Nephron (organoid): ENCODE measurements around the gene PTPRN2.
"Not testable (repeated sequence)": the region's sequence is repeated elsewhere in the genome, so short reads cannot be mapped to it uniquely, and the experiment has no call there.

Source experiments
- H3K27ac Mint-ChIP-seq, 3 experiments: 2 replicates each; pipeline ENCODE4 v1.8.0; 2020; ENCODE audit warnings: mixed read lengths in 3 of 3, mild to moderate bottlenecking in 2 of 3, moderate library complexity in 1 of 3
- H3K27me3 Mint-ChIP-seq: 2 replicates; pipeline ENCODE4 v1.8.0; 2021; ENCODE audit warnings: low read depth, mild to moderate bottlenecking, moderate library complexity, mixed read lengths
- H3K36me3 Mint-ChIP-seq: 2 replicates; pipeline ENCODE4 v1.8.0; 2020; ENCODE audit warnings: low read depth, mixed read lengths
- H3K4me1 Mint-ChIP-seq: 2 replicates; pipeline ENCODE4 v1.8.0; 2020; ENCODE audit warnings: mixed read lengths
- H3K4me3 Mint-ChIP-seq, 3 experiments: 2 replicates each; pipeline ENCODE4 v1.8.0; 2020; ENCODE audit warnings: mild to moderate bottlenecking in 3 of 3, mixed read lengths in 3 of 3, moderate library complexity in 2 of 3
- H3K9me3 Mint-ChIP-seq: 2 replicates; pipeline ENCODE4 v1.8.0; 2020; ENCODE audit warnings: mixed read lengths
- TF ChIP-seq, protein P1 (sequence below), 3 experiments: fragments of 200-600 bp; sonication (generic); IDR thresholded peaks; one replicate each; pipeline ENCODE4 v1.5.0; 2021; ENCODE audit warnings: antibody characterized with exemption in 3 of 3; ENCODE audit not compliant: unreplicated experiment in 3 of 3

The PTPRN2 gene

DNA sequence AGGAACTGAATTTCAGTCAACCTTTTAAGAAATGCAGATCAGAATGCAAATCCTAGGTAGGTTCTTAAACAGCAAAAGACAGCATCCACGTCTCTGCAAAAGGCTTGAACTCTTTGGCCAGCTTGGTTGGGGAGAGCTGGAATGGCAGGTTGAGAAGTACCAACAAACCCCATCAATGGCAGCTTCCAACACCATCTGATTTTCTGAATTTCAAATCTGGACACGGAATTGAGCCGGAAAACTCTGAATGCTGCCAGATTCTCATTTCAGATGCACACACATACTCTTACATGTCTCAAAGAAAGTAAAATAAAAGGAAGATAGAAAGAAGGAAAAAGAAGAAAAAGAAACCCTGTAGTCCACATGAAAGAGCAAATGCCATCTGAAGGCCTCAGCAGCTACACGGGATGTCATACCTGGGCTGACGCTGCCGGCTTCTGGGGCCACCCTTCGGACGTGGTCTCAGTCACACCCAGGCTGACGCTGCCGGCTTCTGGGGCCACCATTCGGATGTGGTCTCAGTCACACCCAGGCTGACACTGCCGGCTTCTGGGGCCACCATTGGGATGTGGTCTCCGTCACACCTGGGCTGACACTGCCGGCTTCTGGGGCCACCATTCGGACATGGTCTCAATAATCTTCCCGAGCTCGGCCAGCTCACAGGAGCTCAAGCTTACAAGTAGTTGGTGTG is 165.3 kb downstream of the PTPRN2 start:
- Mint-ChIP-seq H3K9me3 (peaks cover 7% of the 10 kb centered on the region), H3K27me3 (peaks cover 16% of the 10 kb centered on the region), H3K4me1 (peaks cover 12% of the 10 kb centered on the region), H3K4me3 (no peak overlapping the region), H3K36me3 (no peaks in the 10 kb centered on the region), H3K27ac (no peak overlapping the region)
- TF ChIP-seq, protein P1, sequence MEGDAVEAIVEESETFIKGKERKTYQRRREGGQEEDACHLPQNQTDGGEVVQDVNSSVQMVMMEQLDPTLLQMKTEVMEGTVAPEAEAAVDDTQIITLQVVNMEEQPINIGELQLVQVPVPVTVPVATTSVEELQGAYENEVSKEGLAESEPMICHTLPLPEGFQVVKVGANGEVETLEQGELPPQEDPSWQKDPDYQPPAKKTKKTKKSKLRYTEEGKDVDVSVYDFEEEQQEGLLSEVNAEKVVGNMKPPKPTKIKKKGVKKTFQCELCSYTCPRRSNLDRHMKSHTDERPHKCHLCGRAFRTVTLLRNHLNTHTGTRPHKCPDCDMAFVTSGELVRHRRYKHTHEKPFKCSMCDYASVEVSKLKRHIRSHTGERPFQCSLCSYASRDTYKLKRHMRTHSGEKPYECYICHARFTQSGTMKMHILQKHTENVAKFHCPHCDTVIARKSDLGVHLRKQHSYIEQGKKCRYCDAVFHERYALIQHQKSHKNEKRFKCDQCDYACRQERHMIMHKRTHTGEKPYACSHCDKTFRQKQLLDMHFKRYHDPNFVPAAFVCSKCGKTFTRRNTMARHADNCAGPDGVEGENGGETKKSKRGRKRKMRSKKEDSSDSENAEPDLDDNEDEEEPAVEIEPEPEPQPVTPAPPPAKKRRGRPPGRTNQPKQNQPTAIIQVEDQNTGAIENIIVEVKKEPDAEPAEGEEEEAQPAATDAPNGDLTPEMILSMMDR (IDR thresholded peaks at IDR 0.05; ENCODE audit: unreplicated experiment in 3 of 3), result no peak

DNA sequence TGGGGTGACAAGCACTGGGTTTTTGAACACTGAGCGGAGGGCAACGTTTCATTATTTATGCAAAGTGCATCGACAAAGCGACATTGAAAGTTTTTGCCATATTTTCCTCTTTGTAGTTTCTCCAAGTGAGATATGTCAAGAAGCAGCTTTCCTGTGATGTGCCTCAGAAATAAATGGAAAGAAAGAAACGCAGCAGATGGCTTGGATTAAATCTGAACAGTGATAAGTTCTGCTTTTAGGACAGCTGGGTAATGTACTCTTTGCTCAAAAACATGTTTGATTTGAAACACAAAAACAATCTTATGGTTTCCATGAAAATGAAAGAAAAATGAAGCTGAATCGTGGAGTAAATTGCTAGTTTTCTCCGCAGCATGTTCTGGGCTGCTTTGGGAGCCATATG is 166.3 kb downstream of the PTPRN2 start:
- Mint-ChIP-seq H3K9me3 (peaks cover 11% of the 10 kb centered on the region), H3K27me3 (peaks cover 20% of the 10 kb centered on the region), H3K4me3 (no peak overlapping the region), H3K27ac (peak overlapping the region; percentile 35 to 72 (median 62)), H3K4me1 (peaks cover 12% of the 10 kb centered on the region), H3K36me3 (no peaks in the 10 kb centered on the region)
- TF ChIP-seq, protein P1 (IDR thresholded peaks at IDR 0.05; ENCODE audit: unreplicated experiment in 3 of 3), result no peak

DNA sequence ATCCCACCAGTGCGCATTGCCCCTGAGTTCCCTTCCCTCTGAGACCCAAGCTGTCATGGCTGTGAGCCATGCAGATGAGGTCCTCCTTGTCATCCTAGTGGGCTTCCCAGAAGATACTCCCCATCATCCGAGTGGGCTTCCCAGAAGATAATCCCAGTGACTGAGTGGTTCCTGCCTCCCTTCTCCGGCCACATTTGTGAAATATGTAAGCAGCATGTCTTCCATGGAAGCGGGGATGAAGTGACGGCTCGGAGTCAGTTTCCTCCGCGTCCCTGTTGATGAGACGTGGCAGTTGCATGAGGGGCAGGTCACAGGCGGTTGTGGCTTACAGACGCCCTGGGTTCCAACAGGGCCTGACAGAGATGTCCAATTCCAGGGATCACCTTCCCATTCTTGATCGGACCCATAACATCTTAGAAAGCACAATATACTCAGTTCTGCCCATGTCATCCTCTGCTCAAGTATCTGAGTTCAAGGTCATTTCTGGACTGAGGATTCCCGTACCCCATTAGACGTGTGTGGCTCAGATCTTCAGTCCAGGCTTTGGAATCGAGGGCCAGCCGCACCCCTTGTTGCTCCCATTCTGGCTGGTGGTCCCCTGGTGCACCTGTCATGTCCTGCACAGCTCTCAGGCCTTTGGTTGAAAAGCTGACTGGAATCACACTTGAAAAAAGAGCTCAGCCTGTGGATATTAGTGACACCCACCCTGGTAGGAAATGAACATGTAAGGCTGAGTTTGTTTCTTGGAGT is 166.9 kb downstream of the PTPRN2 start:
- Mint-ChIP-seq H3K27me3 (peaks cover 22% of the 10 kb centered on the region), H3K36me3 (no peaks in the 10 kb centered on the region), H3K4me3 (no peak overlapping the region), H3K27ac (peak overlapping the region; percentile 35 to 72 (median 62)), H3K9me3 (peaks cover 13% of the 10 kb centered on the region), H3K4me1 (peaks cover 12% of the 10 kb centered on the region)
- TF ChIP-seq, protein P1 (IDR thresholded peaks at IDR 0.05; ENCODE audit: unreplicated experiment in 3 of 3), result no peak

DNA sequence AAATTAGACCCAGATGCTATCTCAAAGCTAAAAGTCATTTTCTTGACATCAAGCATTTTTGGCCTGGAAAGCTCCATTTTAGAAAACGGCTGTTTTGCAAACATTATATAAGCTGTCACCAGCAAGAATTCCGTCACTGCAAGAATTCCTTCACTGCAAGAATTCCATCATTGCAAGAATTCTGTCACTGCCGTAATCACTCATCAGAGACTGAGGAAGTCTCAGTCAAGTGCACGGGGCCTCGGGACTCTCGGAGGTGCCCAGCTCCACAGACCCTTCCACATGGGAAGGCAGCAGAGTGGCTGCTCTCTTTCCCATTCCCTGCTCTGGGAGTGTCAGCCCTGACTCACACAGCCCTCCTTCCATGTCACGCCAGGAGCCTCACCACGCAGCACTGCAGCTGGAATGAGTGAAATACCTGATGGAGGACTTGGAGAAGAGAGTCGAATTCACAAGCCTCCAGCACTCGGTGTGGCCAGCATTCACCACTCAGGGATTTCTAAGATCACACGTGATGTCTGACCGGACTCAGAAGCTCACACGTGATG is 168.3 kb downstream of the PTPRN2 start:
- H3K4me1 Mint-ChIP-seq, result peaks cover 12% of the 10 kb centered on the region
- no peaks in the 10 kb centered on the region for H3K36me3 Mint-ChIP-seq
- TF ChIP-seq, protein P1 (IDR thresholded peaks at IDR 0.05; ENCODE audit: unreplicated experiment in 3 of 3), result no peak
- peaks cover 13% of the 10 kb centered on the region for H3K9me3 Mint-ChIP-seq
- peaks cover 28% of the 10 kb centered on the region for H3K27me3 Mint-ChIP-seq
- no peak overlapping the region for H3K27ac Mint-ChIP-seq
- no peak overlapping the region for H3K4me3 Mint-ChIP-seq

DNA sequence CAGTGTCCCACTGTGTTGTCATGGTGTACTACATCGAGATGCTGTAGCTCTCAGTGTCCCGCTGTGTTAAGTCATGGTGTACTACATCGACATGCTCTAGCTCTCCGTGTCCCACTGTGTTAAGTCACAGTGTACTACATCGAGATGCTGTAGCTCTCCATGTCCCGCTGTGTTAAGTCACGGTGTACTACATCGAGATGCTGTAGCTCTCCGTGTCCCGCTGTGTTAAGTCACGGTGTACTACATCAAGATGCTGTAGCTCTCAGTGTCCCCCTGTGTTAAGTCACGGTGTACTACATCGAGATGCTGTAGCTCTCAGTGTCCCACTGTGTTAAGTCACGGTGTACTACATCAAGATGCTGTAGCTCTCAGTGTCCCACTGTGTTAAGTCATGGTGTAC is 169.2 kb downstream of the PTPRN2 start:
- H3K4me3 Mint-ChIP-seq, H3K36me3 Mint-ChIP-seq, H3K27ac Mint-ChIP-seq: not testable (repeated sequence)
- peaks cover 28% of the 10 kb centered on the region for H3K27me3 Mint-ChIP-seq
- H3K9me3 Mint-ChIP-seq, result peaks cover 13% of the 10 kb centered on the region
- peaks cover 12% of the 10 kb centered on the region for H3K4me1 Mint-ChIP-seq

DNA sequence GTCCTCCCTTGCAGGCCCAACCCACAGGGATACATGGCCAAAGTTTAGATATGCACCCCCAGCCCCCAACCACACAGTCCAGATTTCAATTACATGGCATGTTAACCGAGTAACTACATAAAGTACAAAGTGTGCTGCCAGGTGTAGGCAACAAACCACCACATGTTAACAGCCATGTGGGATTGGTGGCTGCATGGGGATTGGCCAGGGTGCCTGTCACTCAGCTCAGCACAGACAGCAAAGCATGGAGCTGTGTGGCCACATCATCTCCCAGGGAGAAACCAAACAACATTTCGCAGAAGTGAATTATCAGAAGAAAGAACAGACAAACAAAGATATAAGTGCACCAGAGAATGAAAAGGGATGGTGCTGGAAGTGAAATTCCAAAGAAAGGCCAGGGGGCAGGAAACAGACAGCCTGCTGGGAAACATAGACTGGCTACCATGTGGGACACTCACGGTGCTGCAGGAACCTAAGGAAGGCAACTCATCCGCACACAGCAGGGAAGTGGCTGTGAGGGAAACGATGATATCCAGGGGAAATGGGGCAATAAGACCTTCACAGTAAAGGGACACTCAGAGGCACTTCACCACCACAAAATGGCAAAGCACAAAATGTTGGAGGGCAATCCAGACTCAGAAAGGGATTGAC is 171.2 kb downstream of the PTPRN2 start:
- H3K4me3 Mint-ChIP-seq, result no peak overlapping the region
- peaks cover 13% of the 10 kb centered on the region for H3K9me3 Mint-ChIP-seq
- H3K27me3 Mint-ChIP-seq, result peaks cover 23% of the 10 kb centered on the region
- TF ChIP-seq, protein P1 (IDR thresholded peaks at IDR 0.05; ENCODE audit: unreplicated experiment in 3 of 3), result no peak
- H3K4me1 Mint-ChIP-seq, result peaks cover 5% of the 10 kb centered on the region
- H3K36me3 Mint-ChIP-seq, result no peaks in the 10 kb centered on the region
- no peak overlapping the region for H3K27ac Mint-ChIP-seq
